Loucy (cell line): ENCODE results near the gene MKNK2.

Source experiments
- CTCF ChIP-seq: fragments of 200-600 bp; sonication (generic); conservative IDR thresholded peaks from 2 replicates; pipeline ENCODE4 v1.5.1; 2014; ENCODE audit warnings: mild to moderate bottlenecking, antibody characterized with exemption, low read length
- EZH2phosphoT487 ChIP-seq: fragments of 200-600 bp; IDR thresholded peaks from 2 replicates; pipeline ENCODE4 v1.6.1; 2018; ENCODE audit warnings: antibody characterized with exemption, mild to moderate bottlenecking, moderate library complexity, borderline replicate concordance

GRCh38 chr19:2097203-2097885, 46.3 kb upstream of the MKNK2 start:
- peak; percentile 9 for TF ChIP-seq CTCF
- no peak for TF ChIP-seq EZH2phosphoT487
